ENCODE measurements around the gene RBM45.

DNA sequence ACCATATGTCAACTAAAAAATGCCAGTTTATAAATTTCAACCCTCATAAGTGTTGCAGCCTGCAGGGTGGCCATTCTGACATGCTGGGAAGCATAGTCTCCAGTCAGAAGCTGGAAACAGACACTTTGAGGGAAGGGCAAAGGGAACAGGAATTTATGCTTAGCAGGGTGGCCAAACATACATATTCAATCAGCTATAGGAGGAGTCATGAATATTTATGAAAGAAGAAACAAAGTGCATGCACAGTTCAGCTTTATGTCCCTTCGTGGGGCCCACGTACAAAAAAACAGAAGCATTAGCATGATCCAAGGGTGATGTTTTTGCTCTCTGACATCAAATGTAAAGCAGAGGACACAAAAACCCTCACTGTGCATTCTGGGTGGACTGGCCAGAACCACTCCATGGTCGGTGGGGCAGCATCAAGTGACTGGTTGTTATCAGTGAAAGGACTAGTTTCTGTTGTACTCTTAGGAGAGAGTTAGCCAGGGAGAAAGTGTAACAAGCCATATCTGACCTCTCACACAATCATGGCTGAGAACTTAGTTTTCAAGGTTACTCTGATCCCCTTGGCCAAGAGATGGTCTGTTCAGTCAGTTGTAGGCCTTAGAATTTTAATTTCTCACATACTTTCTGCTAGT lies 29.7 kb upstream of the RBM45 start:
- no peak for TF ChIP-seq CEBPB (IDR thresholded peaks at IDR 0.05)
- no peak for TF ChIP-seq CBX2 (IDR thresholded peaks at IDR 0.05; ENCODE audit: borderline replicate concordance, low read depth)
